HG03095 (cell line): ENCODE data around the gene ABCF3.

Source experiments
- ATAC-seq: cut with Tn5 transposase; IDR thresholded peaks from one replicate; pipeline ENCODE4 v1.9.1; 2021; ENCODE audit warnings: moderate library complexity; ENCODE audit not compliant: unreplicated experiment

Gene ABCF3

GRCh38 chr3:184230603-184231528 lies 44.9 kb downstream of the ABCF3 start:
- ATAC-seq: no peak

GRCh38 chr3:184231671-184232070 lies 45.7 kb downstream of the ABCF3 start:
- no peak for ATAC-seq

- ATAC-seq: no peak
These were observed 47.3 kb downstream of the ABCF3 start for GRCh38 chr3:184233127-184233843.

- ATAC-seq: no peak
These were observed 48.2 kb downstream of the ABCF3 start for GRCh38 chr3:184234224-184234623.

GRCh38 chr3:184234671-184235380 lies 48.8 kb downstream of the ABCF3 start:
- ATAC-seq: no peak

GRCh38 chr3:184235381-184236032 lies 49.5 kb downstream of the ABCF3 start:
- no peak for ATAC-seq

- no peak for ATAC-seq
These were observed 50.0 kb downstream of the ABCF3 start for GRCh38 chr3:184236033-184236410.

- ATAC-seq: no peak
These were observed 50.6 kb downstream of the ABCF3 start for GRCh38 chr3:184236636-184237035.

GRCh38 chr3:184237211-184237610 lies 51.2 kb downstream of the ABCF3 start:
- no peak for ATAC-seq

GRCh38 chr3:184237807-184238206 lies 51.8 kb downstream of the ABCF3 start:
- no peak for ATAC-seq

- no peak for ATAC-seq
These were observed 52.3 kb downstream of the ABCF3 start for GRCh38 chr3:184238246-184238818.

- no peak for ATAC-seq
These were observed 53.2 kb downstream of the ABCF3 start for GRCh38 chr3:184239221-184239620.

- no peak for ATAC-seq
These were observed 53.7 kb downstream of the ABCF3 start for GRCh38 chr3:184239708-184240107.

- ATAC-seq: no peak
These were observed 54.6 kb downstream of the ABCF3 start for GRCh38 chr3:184240384-184241140.

- ATAC-seq: no peak
These were observed 55.1 kb downstream of the ABCF3 start for GRCh38 chr3:184241141-184241446.

GRCh38 chr3:184241447-184242296 lies 55.7 kb downstream of the ABCF3 start:
- ATAC-seq: no peak

GRCh38 chr3:184242297-184242685 lies 56.3 kb downstream of the ABCF3 start:
- ATAC-seq: no peak
